Activated CD4-positive, alpha-beta T cell treated with anti-CD3 and anti-CD28 coated beads, Interleukin-2, amount 50 U/mL, for 1 hour (primary cell): ENCODE data around the gene CMSS1.

ENCODE experiments used
- DNase-seq: peaks from one replicate; pipeline ENCODE4 v3.0.0-alpha.2; 2020

CMSS1 gene

DNA sequence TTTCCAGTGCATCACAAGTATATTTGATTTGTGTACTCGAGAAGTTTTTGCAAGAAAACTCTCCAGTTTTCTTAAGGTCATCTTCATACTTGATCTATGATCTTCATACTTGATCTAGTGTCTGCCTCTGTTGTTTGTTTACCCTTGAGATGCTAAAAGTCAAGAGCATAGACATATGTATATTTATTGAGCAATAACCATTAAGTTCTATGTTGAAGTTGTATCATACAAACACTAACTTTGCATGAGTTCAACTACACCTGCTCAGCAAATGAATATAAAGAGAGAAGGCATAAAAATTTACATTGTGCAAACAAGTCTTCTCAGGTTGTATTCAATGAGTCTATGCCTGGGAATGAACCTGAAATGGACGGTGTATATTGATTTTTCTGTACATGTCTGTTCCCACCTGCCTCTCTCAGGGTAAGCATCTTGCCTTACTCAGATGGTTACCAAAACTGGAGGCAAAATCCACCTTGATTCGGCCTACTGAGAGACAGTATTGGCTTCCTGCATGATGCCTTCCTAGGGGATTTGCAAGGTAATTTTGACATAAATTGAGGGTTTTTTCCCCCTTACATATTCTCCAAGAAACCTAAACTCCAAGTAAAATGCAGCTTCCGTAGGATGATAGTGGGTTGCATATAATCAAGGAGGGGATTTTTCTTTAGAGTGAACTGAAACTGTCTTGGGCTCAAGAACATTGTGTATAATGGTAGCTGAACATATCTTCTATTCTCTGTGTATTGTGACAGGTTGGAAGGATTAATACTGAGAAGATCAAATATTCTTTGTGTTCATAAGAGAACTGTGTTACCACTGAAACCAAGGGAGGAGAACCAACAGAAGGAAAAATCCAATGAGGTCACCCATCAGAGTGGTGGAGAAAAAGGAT is 186.2 kb downstream of the CMSS1 start:
- no peak for DNase-seq

GRCh38 chr3:100004931-100005330 is 187.3 kb downstream of the CMSS1 start:
- no peak for DNase-seq

DNA sequence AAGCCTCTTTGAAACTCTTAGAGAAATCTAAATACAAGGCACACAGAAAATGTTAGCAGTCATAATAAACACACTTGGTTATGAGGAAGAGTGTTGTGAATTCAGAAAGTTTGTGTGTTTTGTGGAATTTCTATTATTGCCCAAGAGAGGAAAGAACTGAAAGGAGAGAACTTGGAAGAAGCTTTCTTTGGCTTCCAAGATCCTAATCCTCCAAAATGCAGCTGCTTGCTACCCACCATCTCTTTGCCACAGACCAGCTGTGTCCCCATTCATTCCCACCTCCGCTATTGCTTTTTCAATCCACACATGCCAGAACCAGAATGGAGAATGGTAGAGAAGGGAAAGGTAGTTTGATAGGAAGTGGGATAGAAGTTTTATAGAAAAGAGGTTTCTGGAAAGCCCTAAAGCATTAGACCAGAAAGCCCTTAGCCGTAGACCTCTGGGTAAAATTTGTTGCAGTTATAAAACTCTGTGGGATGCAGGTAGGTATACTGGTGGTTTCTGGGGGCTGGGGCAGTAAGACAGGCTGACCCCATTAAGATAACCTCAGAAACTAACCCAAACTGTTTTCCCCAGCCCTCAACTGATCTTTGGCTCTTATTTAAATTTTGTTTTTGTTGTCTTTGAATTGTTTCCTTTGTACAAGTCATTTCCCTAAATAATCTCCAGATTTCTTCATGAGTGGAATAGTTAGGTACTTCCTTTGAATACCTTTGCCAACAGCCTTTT is 188.2 kb downstream of the CMSS1 start:
- no peak for DNase-seq

DNA sequence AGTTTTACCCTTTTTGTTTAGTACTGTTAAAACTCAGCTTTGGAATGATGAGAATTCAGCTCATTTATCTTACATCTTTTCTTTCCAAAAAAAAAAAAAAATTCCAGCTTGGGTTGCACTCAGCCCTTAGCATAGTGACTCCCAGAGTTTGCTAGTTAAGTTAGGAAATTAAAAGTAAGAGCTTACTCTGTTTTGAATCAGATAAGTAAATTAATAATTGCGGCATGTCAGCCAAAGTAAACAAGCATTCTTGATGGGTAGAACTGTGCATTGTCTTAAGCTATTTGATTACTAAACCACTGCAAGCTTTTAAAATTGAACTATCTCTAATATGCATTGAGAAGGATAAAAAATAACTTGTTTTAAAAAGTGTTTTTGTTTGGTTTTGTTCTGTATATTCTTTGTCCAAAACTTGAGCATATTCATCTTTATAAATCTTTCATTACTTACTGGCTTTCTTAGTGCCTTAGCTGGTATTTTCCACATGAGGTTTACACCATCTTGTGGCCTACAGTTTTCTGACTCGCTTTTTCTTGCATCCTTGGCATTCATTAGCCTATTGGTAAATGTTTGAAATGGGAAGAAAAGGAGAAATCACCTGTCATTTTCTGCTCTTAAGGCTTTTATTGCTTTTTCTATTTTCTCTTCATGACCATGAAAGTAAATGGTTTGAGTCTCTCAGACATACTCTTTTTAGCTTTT is 189.1 kb downstream of the CMSS1 start:
- DNase-seq, result no peak

GRCh38 chr3:100007313-100007712 is 189.7 kb downstream of the CMSS1 start:
- DNase-seq, result no peak

DNA sequence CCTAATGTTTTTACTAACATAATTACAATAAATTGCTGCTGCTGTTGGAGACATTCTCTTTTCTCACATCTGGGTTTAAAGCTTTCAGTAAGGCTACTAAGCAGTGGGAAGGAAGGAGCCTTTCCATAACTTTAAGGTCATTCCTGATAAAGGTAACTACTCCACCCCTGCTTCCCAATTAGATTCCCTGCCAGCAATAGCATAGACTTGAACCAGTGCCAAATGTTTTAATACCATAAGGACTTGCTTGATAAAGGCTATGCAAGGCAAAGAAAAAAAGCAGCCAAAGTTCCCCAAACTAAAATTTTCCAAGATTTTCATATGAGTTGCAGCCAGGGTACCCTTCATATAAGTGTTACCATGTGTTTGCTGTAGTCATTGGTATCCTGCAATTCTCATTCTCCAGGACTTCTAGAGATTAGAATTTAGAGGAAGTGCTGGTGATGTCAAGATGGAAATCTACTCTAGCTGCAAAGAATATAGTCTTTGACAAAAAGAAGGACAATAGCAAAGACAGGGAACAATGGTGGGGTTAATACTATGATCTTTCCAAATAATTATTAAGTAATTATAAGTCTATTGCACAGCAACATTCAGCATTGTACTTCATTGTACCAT is 190.5 kb downstream of the CMSS1 start:
- DNase-seq, result no peak

DNA sequence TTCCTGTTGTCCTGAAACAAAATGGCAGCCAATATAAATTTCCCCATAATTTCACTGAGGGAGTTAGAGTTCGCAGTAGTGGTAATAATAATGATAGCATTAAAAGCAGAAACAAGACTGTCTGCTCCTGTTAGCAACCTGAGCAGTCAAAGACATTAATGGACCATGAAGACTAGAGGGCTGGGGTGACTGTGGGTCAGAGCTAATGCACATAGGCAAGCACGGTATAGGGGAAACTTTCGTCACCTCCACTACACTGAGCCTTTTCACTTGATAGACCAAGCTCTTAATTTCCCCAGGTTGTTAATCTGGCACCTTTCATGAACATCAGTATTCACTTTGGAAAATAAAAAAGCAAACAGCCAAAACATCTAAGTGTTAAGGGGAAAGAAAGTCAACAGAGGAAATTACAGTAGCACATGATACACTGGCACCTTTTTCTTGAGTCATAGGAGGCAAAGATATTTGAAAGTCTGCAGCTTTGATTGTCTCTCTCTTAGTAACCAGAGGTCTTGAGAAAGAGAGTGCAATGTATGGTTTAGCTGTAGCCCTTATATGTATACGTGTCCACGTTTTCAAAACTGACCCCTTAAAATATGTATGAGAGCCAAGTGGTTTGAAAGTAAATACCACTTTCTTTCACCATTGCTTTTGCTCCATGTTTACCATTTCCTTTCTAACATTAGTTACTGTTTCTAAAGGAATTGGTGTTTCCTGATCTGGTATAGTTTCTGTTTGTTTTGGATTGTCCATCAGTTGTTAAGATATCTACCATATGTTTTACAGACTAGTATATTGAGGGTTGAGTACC is 191.8 kb downstream of the CMSS1 start:
- DNase-seq, result no peak

DNA sequence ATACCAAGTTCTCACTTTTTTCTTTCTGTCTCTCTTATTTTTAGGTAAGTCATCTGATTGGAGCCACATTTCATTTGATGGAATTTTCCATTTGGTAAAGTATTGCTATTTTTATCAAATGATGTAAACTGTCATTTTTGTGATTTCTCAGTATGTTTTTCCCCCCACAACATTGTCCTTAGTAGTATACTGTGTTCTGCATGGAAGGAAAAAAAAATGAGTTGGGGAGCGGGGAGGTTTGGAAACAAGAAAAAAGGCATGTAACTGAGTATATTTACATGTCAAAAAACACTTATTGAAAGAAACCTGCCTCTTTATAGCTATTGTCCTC is 192.4 kb downstream of the CMSS1 start:
- DNase-seq, result no peak

- no peak for DNase-seq
Measured at GRCh38 chr3:100018806-100019205, 201.1 kb downstream of the CMSS1 start.

GRCh38 chr3:100019719-100020118 is 202.1 kb downstream of the CMSS1 start:
- DNase-seq, result no peak

- DNase-seq, result no peak
Measured at GRCh38 chr3:100020876-100021644, 203.4 kb downstream of the CMSS1 start.

DNA sequence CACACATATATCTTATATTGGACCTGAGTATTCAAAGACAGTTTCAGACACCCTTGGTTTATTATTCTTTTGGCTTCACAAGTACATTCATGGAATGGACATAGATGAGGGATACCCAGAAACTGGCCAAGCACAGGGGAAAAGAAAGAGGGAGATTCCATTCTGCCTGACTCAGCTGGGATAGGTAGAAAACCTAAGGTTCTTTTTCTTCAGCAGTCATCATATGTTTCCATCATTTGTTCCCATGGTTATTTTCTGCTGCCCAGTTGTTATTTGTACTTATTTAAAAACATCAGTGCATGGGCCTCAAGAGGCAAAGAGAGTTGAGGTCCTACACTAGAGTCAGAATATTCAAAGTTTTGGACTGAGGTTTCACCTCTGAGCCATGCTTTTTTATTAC is 204.8 kb downstream of the CMSS1 start:
- no peak for DNase-seq

- DNase-seq, result no peak
Measured at GRCh38 chr3:100023150-100023549, 205.5 kb downstream of the CMSS1 start.

- no peak for DNase-seq
Measured at GRCh38 chr3:100023595-100023994, 205.9 kb downstream of the CMSS1 start.

DNA sequence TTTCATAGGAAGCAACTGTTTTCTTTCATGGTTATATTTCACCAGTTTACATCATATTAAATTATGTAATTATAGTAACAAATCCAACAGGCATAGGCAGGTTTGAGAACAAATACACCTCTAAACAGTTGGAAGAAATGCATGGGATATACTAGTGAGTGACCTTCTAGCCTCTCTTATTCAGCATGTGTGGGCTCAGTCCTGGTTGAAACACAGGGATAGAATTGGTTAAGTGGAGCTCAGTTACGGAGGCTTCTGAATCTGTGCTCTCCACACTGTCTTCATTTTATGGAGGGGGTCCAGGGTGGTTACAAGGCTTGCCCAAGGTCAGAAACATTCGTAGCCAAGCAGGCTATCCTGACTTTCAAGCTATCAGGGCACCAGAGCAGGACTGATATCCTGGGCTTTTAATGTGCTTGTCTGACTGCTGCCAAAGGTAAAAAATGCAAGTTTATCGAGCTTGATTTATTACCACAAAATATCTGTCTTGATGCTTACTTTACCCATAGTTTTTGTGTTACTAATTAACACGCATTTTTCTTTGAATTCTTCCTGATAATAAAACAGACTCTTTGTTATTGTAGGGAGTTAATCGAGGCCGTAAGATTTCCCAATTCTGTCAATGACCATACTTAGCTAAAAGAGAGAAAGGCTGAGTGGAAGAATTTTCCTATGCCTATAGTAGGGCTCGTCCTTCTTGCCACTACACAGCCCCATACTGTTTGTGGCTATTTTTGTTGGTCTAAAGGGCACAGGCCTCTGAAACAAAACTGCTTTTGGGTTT is 207.1 kb downstream of the CMSS1 start:
- DNase-seq, result no peak

GRCh38 chr3:100027321-100027720 is 209.7 kb downstream of the CMSS1 start:
- no peak for DNase-seq

DNA sequence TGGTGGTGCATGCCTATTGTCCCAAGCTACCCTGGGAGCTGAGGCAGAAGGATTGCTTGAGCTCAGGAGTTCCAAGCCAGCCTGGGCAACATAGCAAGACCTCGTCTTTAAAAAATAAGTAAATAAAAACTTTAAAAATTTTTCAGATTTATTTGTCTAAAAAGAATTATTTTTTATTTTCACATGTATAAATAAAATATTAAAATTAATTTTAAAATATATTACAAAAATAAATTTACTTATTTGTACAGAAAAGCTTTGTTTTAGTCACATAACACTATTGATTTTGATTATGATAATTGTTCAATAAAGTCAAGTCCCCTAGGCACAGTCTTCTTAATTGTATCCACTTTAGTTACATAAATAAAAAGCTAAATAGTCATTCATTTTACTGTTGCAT is 211.4 kb downstream of the CMSS1 start:
- DNase-seq, result no peak

DNA sequence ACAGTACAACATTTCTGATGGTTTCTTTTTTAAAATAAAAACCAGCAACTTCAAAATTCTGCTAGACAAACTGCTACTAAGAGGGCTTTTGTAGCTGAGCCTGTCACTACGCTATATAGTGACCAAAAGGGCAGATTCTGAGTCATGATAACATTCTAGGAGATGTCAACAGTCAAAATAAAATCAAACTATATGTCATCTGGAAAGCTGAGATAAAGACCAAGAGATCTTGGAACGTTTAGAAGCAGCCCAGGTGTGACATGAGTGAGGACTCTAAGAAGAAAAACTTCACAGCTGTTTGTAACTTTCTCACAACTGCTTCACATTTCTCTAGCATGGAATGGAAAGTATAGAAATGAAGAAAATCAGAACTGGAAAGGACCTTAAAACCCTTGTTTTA is 212.0 kb downstream of the CMSS1 start:
- DNase-seq, result no peak

- DNase-seq, result no peak
Measured at GRCh38 chr3:100030346-100030745, 212.7 kb downstream of the CMSS1 start.

DNA sequence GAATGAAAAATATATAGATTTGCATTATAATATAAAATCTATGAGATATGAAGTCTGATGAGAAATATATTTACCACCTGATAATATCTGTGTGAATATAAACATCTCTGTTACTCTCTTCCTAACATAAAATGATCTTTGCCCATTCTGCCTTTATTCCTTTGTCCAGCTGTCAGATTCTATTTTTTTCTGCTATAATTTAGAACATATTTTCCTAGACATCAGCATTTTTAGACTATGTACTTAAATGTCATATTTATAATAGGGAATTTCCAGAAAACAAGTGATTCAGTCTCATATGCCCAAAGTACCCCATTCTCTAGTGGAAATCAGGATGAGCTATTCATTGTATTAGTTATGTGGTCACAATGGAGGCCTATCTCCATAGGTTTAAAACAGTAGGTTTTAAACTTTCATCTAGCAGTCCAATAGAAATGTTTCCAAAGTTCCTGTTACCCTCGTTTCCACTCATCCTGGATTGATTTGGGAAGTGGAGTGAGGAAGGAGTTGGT is 213.3 kb downstream of the CMSS1 start:
- DNase-seq, result no peak

DNA sequence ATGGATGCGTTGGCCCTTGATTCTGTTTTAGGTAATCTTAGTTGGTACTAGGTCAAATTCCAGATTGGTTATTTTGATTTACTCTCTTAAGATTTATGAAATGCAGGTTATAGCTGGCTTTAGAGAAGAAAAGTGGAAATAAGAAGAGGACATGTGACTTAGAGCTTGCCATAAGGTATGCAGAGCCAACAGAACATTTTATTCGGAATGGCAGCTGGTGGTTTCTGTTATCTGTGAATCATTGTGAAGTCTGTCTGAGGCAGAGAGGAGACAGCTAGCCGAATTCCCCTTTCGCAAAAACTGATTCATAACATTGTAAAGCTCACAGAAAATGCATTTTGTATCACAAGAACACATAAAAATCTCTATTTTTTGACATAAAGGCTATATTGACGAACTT is 214.6 kb downstream of the CMSS1 start:
- no peak for DNase-seq
